Activated CD4-positive, CD25-positive, alpha-beta regulatory T cell treated with anti-CD3 and anti-CD28 coated beads, Interleukin-2, amount 50 U/mL, for 16 hours (primary cell): Measurements from ENCODE around the gene INPP5K.
"Not testable (repeated sequence)": the region's sequence is repeated elsewhere in the genome, so short reads cannot be mapped to it uniquely, and the experiment has no call there.

Experiments
- DNase-seq: peaks from one replicate; pipeline ENCODE4 v3.0.0-alpha.2; 2020; ENCODE audit warnings: low read depth, low spot score

INPP5K gene

GRCh38 chr17:1516388-1517161 lies at the start of gene INPP5K:
Gene INPP5K, minus strand, starts transcription at chr17:1516612. Its CDS starts 113 bp downstream, at chr17:1516499.
- DNase-seq = peak; percentile 95

GRCh38 chr17:1565877-1566276 lies 49.5 kb upstream of the INPP5K start:
- DNase-seq = no peak

- DNase-seq = no peak
These were observed 47.6 kb upstream of the INPP5K start for GRCh38 chr17:1563786-1564613.

GRCh38 chr17:1563471-1563785 lies 47.0 kb upstream of the INPP5K start:
- not testable (repeated sequence) for DNase-seq

- no peak for DNase-seq
These were observed 45.8 kb upstream of the INPP5K start for GRCh38 chr17:1562176-1562643.

- DNase-seq = no peak
These were observed 45.2 kb upstream of the INPP5K start for GRCh38 chr17:1561420-1562175.

- DNase-seq = no peak
These were observed 44.5 kb upstream of the INPP5K start for GRCh38 chr17:1560858-1561355.

- DNase-seq = no peak
These were observed 43.9 kb upstream of the INPP5K start for GRCh38 chr17:1560101-1560857.

- DNase-seq = no peak
These were observed 42.9 kb upstream of the INPP5K start for GRCh38 chr17:1559047-1560043.

GRCh38 chr17:1558401-1558800 lies 42.0 kb upstream of the INPP5K start:
- DNase-seq = no peak

GRCh38 chr17:1557355-1558095 lies 41.1 kb upstream of the INPP5K start:
- DNase-seq = no peak

- no peak for DNase-seq
These were observed 39.4 kb upstream of the INPP5K start for GRCh38 chr17:1555651-1556471.

GRCh38 chr17:1554751-1555540 lies 38.5 kb upstream of the INPP5K start:
- no peak for DNase-seq

GRCh38 chr17:1553354-1554266 lies 37.2 kb upstream of the INPP5K start:
- no peak for DNase-seq

GRCh38 chr17:1552932-1553331 lies 36.5 kb upstream of the INPP5K start:
- no peak for DNase-seq

- no peak for DNase-seq
These were observed 35.3 kb upstream of the INPP5K start for GRCh38 chr17:1551741-1552140.
